HG02623 (cell line): ENCODE results near the gene PDCD1.

Experiments used
- ATAC-seq: cut with Tn5 transposase; IDR thresholded peaks from one replicate; pipeline ENCODE4 v1.9.1; 2021; ENCODE audit warnings: moderate library complexity; ENCODE audit not compliant: unreplicated experiment

PDCD1 gene

DNA sequence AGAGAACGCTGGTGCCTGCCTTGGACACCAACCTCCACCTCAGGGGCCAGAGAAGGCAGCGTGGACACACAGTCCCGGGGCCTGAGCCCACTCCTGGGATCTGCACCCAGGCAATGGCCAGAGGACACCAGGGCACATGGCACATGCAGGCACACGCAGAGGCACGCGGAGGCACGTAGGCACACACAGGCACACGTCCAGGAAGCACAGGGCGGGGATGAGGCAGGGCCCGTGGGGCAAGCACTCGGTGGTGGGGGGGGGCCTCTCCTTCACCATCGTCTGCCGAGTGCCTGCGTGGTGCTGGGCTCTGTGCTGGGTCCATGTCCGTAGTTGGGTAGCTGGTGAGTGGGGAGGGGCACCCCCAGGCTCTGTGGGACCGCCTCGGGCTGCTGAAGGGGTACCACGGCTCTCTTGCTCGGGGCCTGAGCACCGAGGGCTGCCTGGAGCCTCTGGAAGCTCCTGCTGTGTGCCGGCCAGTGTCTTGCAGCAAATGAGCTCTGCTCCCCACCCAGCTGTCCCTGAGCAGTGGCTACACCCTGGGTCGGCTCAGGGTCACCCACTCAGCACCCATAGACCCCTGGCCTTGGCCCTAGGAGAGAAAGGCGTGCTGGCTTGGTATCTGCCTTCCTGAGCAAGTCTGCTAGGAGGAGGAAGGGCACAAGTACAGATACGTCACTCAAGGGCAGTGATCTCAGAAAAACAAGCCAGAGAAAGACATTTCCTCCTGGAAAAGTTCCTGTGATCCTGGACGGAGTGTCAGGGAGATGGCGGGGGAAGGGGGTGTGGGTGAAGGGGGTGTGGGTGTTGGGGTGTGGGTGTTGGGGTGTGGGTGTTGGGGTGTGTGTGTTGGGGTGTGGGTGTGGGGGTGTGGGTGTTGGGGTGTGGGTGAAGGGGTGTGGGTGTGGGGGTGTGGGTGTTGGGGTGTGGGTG is 37.3 kb upstream of the PDCD1 start:
- ATAC-seq, result no peak

GRCh38 chr2:241895427-241895711 is 36.7 kb upstream of the PDCD1 start:
- no peak for ATAC-seq

- ATAC-seq, result no peak
Observed at GRCh38 chr2:241894681-241895426, 36.2 kb upstream of the PDCD1 start.

- ATAC-seq, result no peak
Observed at GRCh38 chr2:241894056-241894641, 35.5 kb upstream of the PDCD1 start.

DNA sequence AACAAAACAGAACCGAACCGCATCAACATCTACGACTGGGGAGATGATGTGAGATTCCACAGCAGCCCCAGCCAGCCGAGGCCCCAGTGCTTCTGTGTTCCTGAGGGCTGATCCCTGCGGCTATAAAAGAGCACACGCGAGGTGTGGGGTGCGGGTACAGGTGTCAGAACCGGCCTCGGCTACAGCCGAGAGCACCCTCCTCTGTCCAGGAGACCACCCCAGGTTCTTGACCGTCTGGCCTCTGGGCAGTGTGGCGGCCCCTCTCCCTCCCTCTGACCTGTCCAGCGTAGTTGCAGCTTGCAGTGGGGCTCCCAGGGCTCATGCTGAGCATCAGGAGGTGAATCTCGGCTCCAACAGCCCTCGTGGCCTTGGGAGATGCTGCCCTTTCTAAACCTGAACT is 34.6 kb upstream of the PDCD1 start:
- ATAC-seq, result no peak

DNA sequence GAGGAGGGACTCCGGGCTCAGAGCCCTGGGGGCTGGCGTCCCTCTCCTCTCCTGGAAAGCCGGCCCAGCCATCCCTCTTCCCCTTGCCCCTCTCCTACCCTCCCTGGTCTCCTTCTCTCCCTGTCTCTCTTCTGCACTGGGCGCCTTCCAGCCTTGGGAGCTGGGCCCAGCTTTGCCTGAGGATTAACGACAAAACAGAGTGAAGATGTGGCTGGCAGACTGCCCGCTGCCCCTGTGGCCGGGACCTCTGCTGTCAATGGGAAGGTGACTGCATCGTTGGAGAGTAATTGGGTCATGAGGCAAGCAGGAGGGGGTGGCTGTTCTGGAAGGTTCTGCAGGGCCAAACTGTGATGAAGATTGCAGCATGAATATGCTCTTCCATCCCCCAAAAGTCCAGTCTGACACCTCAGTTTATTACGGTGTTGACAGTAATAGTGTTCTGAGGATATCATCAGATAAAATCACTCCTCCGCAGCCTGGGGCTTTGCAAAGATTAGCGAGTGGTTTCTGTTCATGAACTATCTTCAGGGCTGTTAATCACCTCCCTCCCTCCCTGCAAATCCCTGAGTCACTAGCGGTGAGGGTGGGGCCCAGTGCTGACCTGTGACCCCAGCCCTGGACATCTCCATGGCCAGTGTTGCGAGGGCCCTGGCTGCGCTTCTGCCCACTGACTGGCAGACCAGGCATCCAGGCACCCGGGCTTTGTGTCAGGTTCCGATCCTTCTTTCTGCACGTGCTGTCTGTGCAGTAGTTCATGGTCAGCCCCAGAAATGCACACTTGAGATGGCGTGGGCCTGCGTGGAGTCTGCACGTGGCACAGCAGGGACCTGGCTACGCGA is 33.8 kb upstream of the PDCD1 start:
- ATAC-seq, result no peak

DNA sequence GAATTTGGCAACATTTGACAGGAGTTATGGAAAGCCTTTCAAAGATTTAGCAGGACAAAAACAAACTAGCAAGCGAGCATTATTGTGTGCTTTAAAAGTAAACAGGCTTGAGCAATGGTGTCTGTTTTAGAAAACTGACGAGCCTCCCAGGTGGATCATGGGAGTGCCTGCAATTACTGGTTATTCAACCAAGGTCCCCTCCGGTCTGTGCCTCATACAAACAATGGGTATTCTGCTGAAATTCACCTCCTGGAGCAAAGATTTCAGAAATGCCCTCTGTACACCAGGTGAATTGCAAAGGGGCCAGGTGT is 33.2 kb upstream of the PDCD1 start:
- no peak for ATAC-seq

DNA sequence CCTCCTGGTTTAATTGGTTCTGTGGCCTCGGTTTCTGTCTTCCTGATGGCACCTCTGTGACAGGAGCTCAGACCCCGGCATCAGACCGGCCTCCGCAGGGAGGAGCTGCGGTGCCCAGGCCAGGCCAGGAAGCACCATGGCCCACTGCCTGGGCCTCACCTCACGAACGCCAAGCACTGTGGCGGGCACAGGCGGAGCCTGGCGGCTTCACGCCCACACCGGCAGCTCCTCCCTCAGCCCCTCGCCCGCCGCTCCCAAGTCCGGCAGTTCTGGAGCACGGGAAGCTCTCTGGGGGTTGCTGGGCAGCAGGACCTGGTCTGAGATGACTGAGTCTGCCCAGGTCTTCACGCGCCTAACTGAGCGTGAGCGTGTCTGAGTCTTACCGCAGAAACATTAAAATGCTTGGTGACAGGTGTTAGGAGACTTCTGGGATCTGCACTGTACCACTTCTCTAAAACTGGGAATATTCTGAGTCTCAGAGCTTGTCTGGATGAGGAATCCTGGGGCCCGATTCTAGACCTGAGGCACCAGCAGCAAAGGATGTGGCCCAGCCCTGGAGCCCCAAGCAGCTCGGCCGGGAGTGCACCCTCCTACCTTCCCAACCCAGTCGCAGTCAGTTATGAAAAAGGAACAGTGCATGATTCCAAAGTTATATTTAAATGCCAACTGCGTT is 32.8 kb upstream of the PDCD1 start:
- ATAC-seq, result no peak

DNA sequence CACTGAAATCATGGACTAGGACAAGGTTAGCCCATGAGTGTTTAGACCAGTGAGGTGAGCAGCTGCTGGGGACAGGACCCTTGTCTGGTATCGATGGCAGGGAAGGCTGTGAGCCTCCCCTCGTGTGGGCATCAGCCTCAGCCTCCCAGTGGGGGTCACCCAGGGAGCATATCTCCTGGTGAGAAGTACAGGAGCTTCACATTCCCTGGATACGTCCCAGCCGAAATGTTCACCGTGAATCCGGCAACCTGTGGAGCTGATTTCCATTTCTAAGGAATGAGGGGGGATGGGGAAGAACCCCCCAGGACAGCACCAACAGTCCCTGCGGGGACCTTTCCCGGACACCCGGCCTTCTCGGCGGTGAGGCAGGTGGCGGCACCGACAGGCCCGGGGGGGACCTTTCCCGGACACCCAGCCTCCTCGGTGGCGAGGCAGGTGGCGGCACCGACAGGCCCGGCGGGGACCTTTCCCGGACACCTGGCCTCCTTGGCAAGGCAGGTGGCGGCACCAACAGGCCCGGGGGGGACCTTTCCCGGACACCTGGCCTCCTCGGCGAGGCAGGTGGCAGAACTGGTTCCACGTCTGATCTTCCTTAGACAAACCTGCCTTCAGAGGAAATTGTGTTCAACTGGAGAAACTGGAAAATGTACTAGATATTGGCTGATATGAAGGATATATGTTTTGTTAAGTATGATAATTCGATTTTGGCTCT is 32.0 kb upstream of the PDCD1 start:
- ATAC-seq, result no peak

DNA sequence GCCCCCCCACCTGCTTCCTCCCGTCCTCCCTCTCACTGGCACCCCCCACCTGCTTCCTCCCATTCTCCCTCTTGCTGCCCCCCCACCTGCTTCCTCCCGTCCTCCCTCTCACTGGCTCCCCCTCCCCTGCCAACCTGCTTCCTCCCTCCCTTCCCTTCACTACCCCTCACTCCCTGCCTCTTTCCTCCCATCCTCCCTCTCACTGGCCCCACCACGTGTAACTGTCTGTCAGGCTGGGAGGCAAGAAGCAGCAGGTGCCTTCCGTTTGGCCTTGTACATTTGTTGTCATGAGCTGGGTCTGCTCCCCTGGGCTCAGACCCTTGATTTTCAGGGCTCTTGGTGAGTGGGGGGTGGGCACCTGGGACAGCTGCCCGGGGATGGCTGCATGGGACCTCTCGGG is 29.9 kb upstream of the PDCD1 start:
- ATAC-seq, result no peak

GRCh38 chr2:241887806-241888522 is 29.3 kb upstream of the PDCD1 start:
- no peak for ATAC-seq

GRCh38 chr2:241886840-241887447 is 28.2 kb upstream of the PDCD1 start:
- ATAC-seq, result no peak

GRCh38 chr2:241885946-241886643 is 27.4 kb upstream of the PDCD1 start:
- ATAC-seq, result no peak

DNA sequence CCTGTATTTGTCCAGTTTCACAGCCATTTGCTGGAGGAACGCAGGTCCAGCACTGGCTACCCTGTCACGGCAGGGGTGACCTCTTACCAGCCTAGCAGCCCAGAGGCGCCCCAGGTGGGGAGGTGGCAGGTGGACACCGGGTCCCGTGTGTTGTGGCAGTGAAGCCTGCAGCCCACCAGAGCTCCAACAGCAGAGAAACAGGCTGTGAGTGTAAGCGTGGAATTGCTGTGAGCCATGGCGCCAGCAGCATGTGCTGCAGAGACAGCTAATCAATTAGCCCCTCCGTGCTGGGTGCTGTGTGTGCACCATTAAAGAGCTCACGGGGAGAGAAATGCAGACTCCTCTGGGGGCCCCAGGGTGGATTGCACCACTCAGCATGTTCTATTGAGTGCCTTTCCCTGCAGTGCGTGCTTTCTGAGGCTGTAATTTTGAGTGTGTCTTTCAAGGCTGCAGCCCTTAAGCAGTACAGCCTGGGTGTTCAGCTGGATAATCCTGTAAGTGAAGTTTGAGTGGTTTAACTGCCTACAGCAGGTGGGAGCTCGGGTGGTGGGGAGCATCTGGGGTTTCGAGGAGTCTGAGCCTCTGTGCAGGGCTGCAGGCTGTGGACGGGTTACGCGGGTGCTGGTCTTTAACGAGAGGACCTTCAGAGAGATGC is 26.7 kb upstream of the PDCD1 start:
- ATAC-seq, result no peak

- ATAC-seq, result no peak
Observed at GRCh38 chr2:241884951-241885290, 26.2 kb upstream of the PDCD1 start.

DNA sequence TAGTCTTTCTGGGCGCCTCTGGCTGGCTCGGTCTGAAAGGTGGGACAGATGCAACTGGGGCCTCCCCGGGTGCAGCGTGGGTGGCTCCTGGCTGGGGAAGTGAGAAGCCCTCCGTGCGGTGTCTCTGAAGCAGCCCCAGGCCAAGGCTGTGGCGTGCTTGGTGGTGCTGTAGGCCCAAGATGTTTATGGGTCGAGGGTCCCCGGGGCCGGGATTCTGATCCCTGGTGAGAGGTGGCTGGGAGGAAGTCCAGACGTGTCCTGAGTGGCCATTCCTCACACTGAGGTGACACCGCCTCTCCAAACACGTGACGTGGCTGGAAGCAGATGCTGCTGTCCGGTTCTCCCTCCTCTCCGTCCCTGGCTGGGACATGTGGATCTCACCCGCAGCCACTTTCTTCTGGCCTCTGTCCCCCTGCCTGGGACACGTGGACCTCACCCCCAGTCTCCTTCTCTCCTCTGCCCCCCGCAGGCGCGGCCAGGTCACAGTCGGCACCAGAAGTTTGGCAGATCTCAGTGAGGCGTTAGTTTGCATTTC is 23.5 kb upstream of the PDCD1 start:
- peak; percentile 57 for ATAC-seq

DNA sequence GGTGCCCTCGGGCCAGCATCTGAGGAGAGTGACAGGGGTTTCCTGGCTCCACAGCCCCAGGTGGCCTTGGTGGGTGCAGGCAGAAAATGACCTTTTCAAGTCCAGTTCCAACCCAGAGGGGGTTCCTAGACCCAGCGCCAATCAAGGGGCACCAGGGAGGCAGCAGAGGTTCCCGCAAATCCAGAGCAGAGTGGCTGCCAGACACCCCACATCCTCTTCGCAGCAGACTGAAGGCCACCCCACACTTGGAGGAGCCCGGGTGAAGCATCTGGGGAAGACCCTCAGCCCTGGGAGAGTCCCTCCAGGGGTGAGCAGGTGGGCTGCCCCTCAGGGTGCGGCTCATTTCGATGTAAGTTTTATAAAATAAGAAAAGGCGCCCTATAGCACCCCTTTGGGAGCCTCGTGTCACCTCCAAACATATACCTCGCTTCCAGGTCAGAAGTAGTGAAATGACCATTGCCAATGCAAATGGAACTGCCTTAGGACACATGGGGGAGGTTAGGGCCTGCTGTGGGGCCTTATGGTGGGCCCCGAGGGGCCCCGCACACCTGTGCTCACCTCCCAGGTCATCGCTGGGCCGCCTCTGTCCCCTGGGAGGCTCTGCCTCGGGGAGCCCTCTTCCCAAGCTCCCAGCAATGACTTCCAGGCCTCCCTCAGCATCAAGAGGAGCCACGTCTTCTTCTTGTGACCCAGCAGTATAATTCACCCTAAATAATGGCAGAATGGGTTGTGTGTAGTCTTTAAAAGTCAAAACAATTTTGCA is 21.8 kb upstream of the PDCD1 start:
- no peak for ATAC-seq
